DOHH2 (cell line): ENCODE measurements around the gene HJV.

Source experiments
- CTCF ChIP-seq: fragments of 200-600 bp; sonication (generic); IDR thresholded peaks from one replicate; pipeline ENCODE4 v1.5.1; 2014; ENCODE audit warnings: antibody characterized with exemption, mild to moderate bottlenecking, low read depth, low read length; ENCODE audit not compliant: poor library complexity, severe bottlenecking
- EZH2phosphoT487 ChIP-seq: fragments of 200-600 bp; sonication (generic); IDR thresholded peaks from 2 replicates; pipeline ENCODE4 v1.6.1; 2017; ENCODE audit warnings: borderline replicate concordance, mild to moderate bottlenecking, antibody characterized with exemption, low read length, moderate library complexity, mixed read lengths

- TF ChIP-seq CTCF (no peak), EZH2phosphoT487 (no peak)
Measured at GRCh38 chr1:146020058-146021049, 1.2 kb downstream of the HJV start.
